Spleen (tissue), 11 donors: ENCODE measurements around the gene TCTN2. TPM values are rescaled to one million over a fixed set of nuclear protein-coding genes. Genes with fewer than 3 reads are reported as not detected.

Experiments used
- DNase-seq: peaks from one replicate; pipeline ENCODE4 v3.0.0-alpha.2; 2020
- H3K27ac ChIP-seq, 8 donors: fragments of 200-600 bp; sonication (generic) in 7 of 8; 1 replicate in 4 of 8; 2 replicates in 4 of 8; pipeline versions ENCODE4 v1.5.0 to v1.8.0; 2016 to 2021; ENCODE audit warnings: inconsistent platforms in 4 of 8, mild to moderate bottlenecking in 4 of 8, moderate library complexity in 1 of 8
- H3K27me3 ChIP-seq, 7 donors: fragments of 200-600 bp; sonication (generic) in 6 of 7; replicated peaks in 1 of 7; 1 replicate in 4 of 7; 2 replicates in 3 of 7; pipeline versions ENCODE4 v1.5.0 to v1.8.0; 2016 to 2021; ENCODE audit warnings: inconsistent platforms in 3 of 7, mild to moderate bottlenecking in 1 of 7
- H3K36me3 ChIP-seq, 6 donors: fragments of 200-600 bp; sonication (generic) in 5 of 6; 1 replicate in 4 of 6; 2 replicates in 2 of 6; pipeline versions ENCODE4 v1.5.0 to v1.8.0; 2016 to 2021; ENCODE audit warnings: inconsistent platforms in 2 of 6
- H3K4me1 ChIP-seq, 6 donors: fragments of 200-600 bp; sonication (generic) in 5 of 6; 1 replicate in 3 of 6; 2 replicates in 3 of 6; pipeline versions ENCODE4 v1.5.0 to v1.8.0; 2016 to 2021; ENCODE audit warnings: inconsistent platforms in 3 of 6
- H3K4me3 ChIP-seq, 8 donors: fragments of 200-600 bp; sonication (generic) in 7 of 8; 1 replicate in 4 of 8; 2 replicates in 4 of 8; pipeline versions ENCODE4 v1.5.0 to v1.8.0; 2016 to 2021; ENCODE audit warnings: inconsistent platforms in 4 of 8, mild to moderate bottlenecking in 4 of 8, moderate library complexity in 2 of 8
- H3K9me3 ChIP-seq, 8 donors: fragments of 200-600 bp; sonication (generic) in 7 of 8; 1 replicate in 4 of 8; 2 replicates in 4 of 8; pipeline versions ENCODE4 v1.5.0 to v1.8.0; 2016 to 2021; ENCODE audit warnings: inconsistent platforms in 4 of 8
- POLR2A ChIP-seq, 3 donors: fragments of 450-650 bp; IDR thresholded peaks; one replicate each; pipeline ENCODE4 v1.5.1; 2017; ENCODE audit warnings: antibody characterized with exemption in 3 of 3, mild to moderate bottlenecking in 1 of 3
- POLR2AphosphoS5 ChIP-seq, 3 donors: sonication (generic); formaldehyde crosslinking; IDR thresholded peaks; one replicate each; pipeline ENCODE4 v1.5.1; 2017; ENCODE audit warnings: antibody characterized with exemption in 3 of 3
- WGBS, 5 donors: extraction: QIAGEN DNeasy Blood & Tissue Kit in 3 of 5; methylation state at CpG; one replicate each; pipeline versions ENCODE4 v1.1.5 to v1.1.7; 2013 to 2018; 5-methylcytosine and 5-hydroxymethylcytosine counted together
- intact Hi-C: fragments of 100-400 bp; cut with DNase I; formaldehyde crosslinking; loops from one replicate; pipeline ENCODE4 v1.15.0; 2023; ENCODE audit warnings: low total_unique reads
- polyA plus RNA-seq, 3 donors: library from polyadenylated mRNA; stranded (reverse); fragments of 200-250 nt; gene quantifications; one replicate each; pipeline ENCODE4 v1.2.1, GENCODE V29; 2013
- total RNA-seq, 7 donors: library from RNA; depleted of rRNA in 3 of 7; stranded (reverse); fragments of >200 nt in 3 of 7; fragmentation: NEBNext Ultra II Directional in 4 of 7; extraction: Animal tissue kit (Norgen Biotek cat#: 25700) in 4 of 7; gene quantifications; one replicate each; pipeline versions ENCODE4 v1.1.0 to v1.2.1, GENCODE V29; 2016 to 2021
- TF ChIP-seq, protein P1 (sequence below), 11 experiments: fragments of 200-600 bp in 7 of 11; fragments of 450-650 bp in 4 of 11; sonication (generic) in 4 of 11; IDR thresholded peaks in 8 of 11; conservative IDR thresholded peaks in 3 of 11; 1 replicate in 7 of 11; 2 replicates in 4 of 11; pipeline versions ENCODE4 v1.4.0 to v1.8.0; 2016 to 2021; ENCODE audit warnings: antibody characterized with exemption in 11 of 11, inconsistent platforms in 4 of 11, mild to moderate bottlenecking in 1 of 11
- donor health status: healthy with polysubstance abuse.
- donor health status: DM: no; HTN: no; CAD: no; lungs with moderate emphysema.
- donor health status: DM: no; HTN: no; CAD: no.
- donor health status: Bipolar disorder and iron deficiency.
- donor health status: healthy.
- donor health status: DM: no; HTN: no; CAD: no.
- donor health status: DM: yes; HTN: yes; CAD: no.

TCTN2 gene
- total and polyA plus RNA-seq, 10 donors = 1.9 to 10.9 (median 6.0) TPM

- Histone ChIP-seq H3K4me3 (no peak overlapping the region), H3K27me3 (no peaks in the 10 kb centered on the region), H3K27ac (peak overlapping the region in 1 of 8 donors; percentile 30), H3K36me3 (peaks cover 0 to 67% (median 31%) of the 10 kb centered on the region in 6 donors), H3K4me1 (peaks cover under 1 to 33% (median 7%) of the 10 kb centered on the region in 6 donors), H3K9me3 (no peaks in the 10 kb centered on the region)
- intact Hi-C loops = no loop called here
- WGBS, 5 donors = 73 to 83% (median 79%) methylated on average over 5 of the region's 5 CpGs
- DNase-seq = no peak
- TF ChIP-seq POLR2A (IDR thresholded peaks at IDR 0.05) (no peak), POLR2AphosphoS5 (IDR thresholded peaks at IDR 0.05) (no peak)
- TF ChIP-seq, protein P1, sequence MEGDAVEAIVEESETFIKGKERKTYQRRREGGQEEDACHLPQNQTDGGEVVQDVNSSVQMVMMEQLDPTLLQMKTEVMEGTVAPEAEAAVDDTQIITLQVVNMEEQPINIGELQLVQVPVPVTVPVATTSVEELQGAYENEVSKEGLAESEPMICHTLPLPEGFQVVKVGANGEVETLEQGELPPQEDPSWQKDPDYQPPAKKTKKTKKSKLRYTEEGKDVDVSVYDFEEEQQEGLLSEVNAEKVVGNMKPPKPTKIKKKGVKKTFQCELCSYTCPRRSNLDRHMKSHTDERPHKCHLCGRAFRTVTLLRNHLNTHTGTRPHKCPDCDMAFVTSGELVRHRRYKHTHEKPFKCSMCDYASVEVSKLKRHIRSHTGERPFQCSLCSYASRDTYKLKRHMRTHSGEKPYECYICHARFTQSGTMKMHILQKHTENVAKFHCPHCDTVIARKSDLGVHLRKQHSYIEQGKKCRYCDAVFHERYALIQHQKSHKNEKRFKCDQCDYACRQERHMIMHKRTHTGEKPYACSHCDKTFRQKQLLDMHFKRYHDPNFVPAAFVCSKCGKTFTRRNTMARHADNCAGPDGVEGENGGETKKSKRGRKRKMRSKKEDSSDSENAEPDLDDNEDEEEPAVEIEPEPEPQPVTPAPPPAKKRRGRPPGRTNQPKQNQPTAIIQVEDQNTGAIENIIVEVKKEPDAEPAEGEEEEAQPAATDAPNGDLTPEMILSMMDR (IDR thresholded peaks at IDR 0.05 in 8 of 11, conservative IDR thresholded peaks at IDR 0.05 in 3 of 11) = no peak
Observed at GRCh38 chr12:123720141-123720814, 49.4 kb downstream of the TCTN2 start.

DNA sequence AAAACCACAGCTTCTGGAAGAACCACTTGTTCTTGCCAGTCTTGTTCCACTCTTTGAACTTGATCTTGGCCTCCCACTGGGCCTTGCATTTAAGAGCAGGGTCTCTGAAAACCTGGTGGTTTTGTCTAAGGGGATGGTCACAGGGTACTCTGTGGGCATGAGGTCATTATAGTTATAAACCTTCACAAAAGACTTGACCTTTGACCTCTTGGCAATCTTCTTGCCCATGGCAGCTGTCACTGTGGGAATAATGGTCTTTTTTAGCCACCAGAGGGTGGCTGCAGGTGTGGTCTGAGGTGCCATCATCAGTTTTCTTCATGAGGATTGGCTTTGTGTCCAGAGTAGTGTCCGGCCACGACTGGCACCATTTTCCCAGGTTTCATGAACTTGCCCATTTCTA, 50.3 kb downstream of the TCTN2 start:
- H3K27ac ChIP-seq = no peak overlapping the region
- no peak for DNase-seq
- no peak for TF ChIP-seq POLR2A (IDR thresholded peaks at IDR 0.05)
- no peak for TF ChIP-seq POLR2AphosphoS5 (IDR thresholded peaks at IDR 0.05)
- TF ChIP-seq, protein P1 (IDR thresholded peaks at IDR 0.05 in 8 of 11, conservative IDR thresholded peaks at IDR 0.05 in 3 of 11) = no peak
- H3K27me3 ChIP-seq = no peaks in the 10 kb centered on the region
- peaks cover 0 to 76% (median 41%) of the 10 kb centered on the region in 6 donors for H3K36me3 ChIP-seq
- 94 to 100% (median 95%) methylated on average over 2 of the region's 2 CpGs for WGBS, 5 donors
- H3K9me3 ChIP-seq = no peaks in the 10 kb centered on the region
- H3K4me3 ChIP-seq = no peak overlapping the region
- intact Hi-C loops = no loop called here
- H3K4me1 ChIP-seq = peaks cover 0 to 29% (median 5%) of the 10 kb centered on the region in 6 donors

- intact Hi-C loops = no loop called here
- peaks cover 0 to 29% (median 5%) of the 10 kb centered on the region in 6 donors for H3K4me1 ChIP-seq
- peaks cover 0 to 94% (median 56%) of the 10 kb centered on the region in 6 donors for H3K36me3 ChIP-seq
- H3K9me3 ChIP-seq = no peaks in the 10 kb centered on the region
- H3K4me3 ChIP-seq = no peak overlapping the region
- no peak overlapping the region for H3K27ac ChIP-seq
- H3K27me3 ChIP-seq = no peaks in the 10 kb centered on the region
- no peak for DNase-seq
- WGBS, 5 donors = 87 to 93% (median 88%) methylated on average over 8 of the region's 8 CpGs
- no peak for TF ChIP-seq POLR2AphosphoS5 (IDR thresholded peaks at IDR 0.05)
- TF ChIP-seq POLR2A (IDR thresholded peaks at IDR 0.05) = no peak
- TF ChIP-seq, protein P1 (IDR thresholded peaks at IDR 0.05 in 8 of 11, conservative IDR thresholded peaks at IDR 0.05 in 3 of 11) = no peak
Observed at GRCh38 chr12:123723011-123723410, 52.1 kb downstream of the TCTN2 start.

- H3K4me3 ChIP-seq = no peak overlapping the region
- no peaks in the 10 kb centered on the region for H3K9me3 ChIP-seq
- H3K4me1 ChIP-seq = peaks cover 0 to 28% (median 5%) of the 10 kb centered on the region in 6 donors
- peaks cover 0 to 100% (median 60%) of the 10 kb centered on the region in 6 donors for H3K36me3 ChIP-seq
- TF ChIP-seq, protein P1 (IDR thresholded peaks at IDR 0.05 in 8 of 11, conservative IDR thresholded peaks at IDR 0.05 in 3 of 11) = no peak
- TF ChIP-seq POLR2AphosphoS5 (IDR thresholded peaks at IDR 0.05) = no peak
- no peak for TF ChIP-seq POLR2A (IDR thresholded peaks at IDR 0.05)
- DNase-seq = no peak
- 26 to 54% (median 35%) methylated on average over 5 of the region's 5 CpGs for WGBS, 5 donors
- H3K27me3 ChIP-seq = no peaks in the 10 kb centered on the region
- peak overlapping the region in 2 of 8 donors; percentile 18 to 24 for H3K27ac ChIP-seq
- intact Hi-C loops = no loop called here
Observed at GRCh38 chr12:123723765-123724164, 52.9 kb downstream of the TCTN2 start.
